HFFc6 (cell line): Measurements from ENCODE around the gene CAMK1. TPM values are rescaled to one million over a fixed set of nuclear protein-coding genes. Genes with fewer than 3 reads are reported as not detected.
A peak's percentile ranks its signal among the peaks of the same experiment; 100 is the strongest.

Experiments
- DNase-seq: peaks from one replicate; pipeline ENCODE4 v3.0.0-alpha.2; 2018
- H3K27ac Mint-ChIP-seq: 2 replicates; pipeline ENCODE4 v1.8.0; 2020; ENCODE audit warnings: mild to moderate bottlenecking, mixed read lengths
- H3K27me3 Mint-ChIP-seq: 2 replicates; pipeline ENCODE4 v1.8.0; 2021; ENCODE audit warnings: mild to moderate bottlenecking, moderate library complexity, mixed read lengths; ENCODE audit not compliant: insufficient read depth
- H3K36me3 Mint-ChIP-seq: 2 replicates; pipeline ENCODE4 v1.8.0; 2021; ENCODE audit warnings: low read depth, mixed read lengths
- H3K4me1 Mint-ChIP-seq: 2 replicates; pipeline ENCODE4 v1.8.0; 2020; ENCODE audit warnings: low read depth, mixed read lengths
- H3K4me3 Mint-ChIP-seq: 2 replicates; pipeline ENCODE4 v1.8.0; 2020; ENCODE audit warnings: mild to moderate bottlenecking, moderate library complexity, mixed read lengths
- H3K9me3 Mint-ChIP-seq: 2 replicates; pipeline ENCODE4 v1.8.0; 2020; ENCODE audit warnings: mild to moderate bottlenecking, mixed read lengths
- CTCF ChIP-seq: fragments of 200-600 bp; sonication (generic); IDR thresholded peaks from 2 replicates; pipeline ENCODE4 v1.5.0; 2021; ENCODE audit warnings: antibody characterized with exemption, mild to moderate bottlenecking
- total RNA-seq, 6 experiments: library from RNA; stranded (reverse); fragmentation: NEBNext Ultra II Directional; extraction: Animal tissue kit (Norgen Biotek cat#: 25700); gene quantifications; 2 replicates in 1 of 6; 3 replicates in 5 of 6; pipeline ENCODE4 v1.2.3, GENCODE V29; 2021

Gene CAMK1
- total RNA-seq, 6 experiments from 2014 or later: 22.1 to 33.0 (median 28.8) TPM

GRCh38 chr3:9781978-9782603, 12.3 kb upstream of the CAMK1 start:
- peaks cover 13% of the 10 kb centered on the region for H3K36me3 Mint-ChIP-seq
- H3K4me1 Mint-ChIP-seq: peaks cover 21% of the 10 kb centered on the region
- peak overlapping the region; percentile 3; the same call in 1 of the 2 replicates for H3K27ac Mint-ChIP-seq
- H3K9me3 Mint-ChIP-seq: no peaks in the 10 kb centered on the region
- TF ChIP-seq CTCF: no peak
- no peak overlapping the region for H3K4me3 Mint-ChIP-seq
- no peaks in the 10 kb centered on the region; the same call in 1 of the 2 replicates for H3K27me3 Mint-ChIP-seq
- no peak for DNase-seq

GRCh38 chr3:9781551-9781950, 11.8 kb upstream of the CAMK1 start:
- Mint-ChIP-seq H3K27ac (no peak overlapping the region), H3K4me1 (peaks cover 26% of the 10 kb centered on the region), H3K9me3 (no peaks in the 10 kb centered on the region), H3K4me3 (no peak overlapping the region), H3K27me3 (no peaks in the 10 kb centered on the region; the same call in 1 of the 2 replicates), H3K36me3 (peaks cover 9% of the 10 kb centered on the region; the same call in 1 of the 2 replicates)
- no peak for DNase-seq
- no peak for TF ChIP-seq CTCF

GRCh38 chr3:9780910-9781309, 11.2 kb upstream of the CAMK1 start:
- Mint-ChIP-seq H3K27ac (no peak overlapping the region), H3K9me3 (no peaks in the 10 kb centered on the region), H3K4me3 (no peak overlapping the region), H3K36me3 (peaks cover 4% of the 10 kb centered on the region; the same call in 1 of the 2 replicates), H3K27me3 (no peaks in the 10 kb centered on the region; the same call in 1 of the 2 replicates), H3K4me1 (peaks cover 28% of the 10 kb centered on the region)
- DNase-seq: no peak
- TF ChIP-seq CTCF: no peak

GRCh38 chr3:9780458-9780812, 10.7 kb upstream of the CAMK1 start:
- Mint-ChIP-seq H3K4me1 (peaks cover 28% of the 10 kb centered on the region), H3K36me3 (peaks cover 2% of the 10 kb centered on the region; the same call in 1 of the 2 replicates), H3K27ac (no peak overlapping the region), H3K27me3 (no peaks in the 10 kb centered on the region; the same call in none of the 2 replicates), H3K4me3 (no peak overlapping the region), H3K9me3 (no peaks in the 10 kb centered on the region)
- DNase-seq: no peak
- TF ChIP-seq CTCF: no peak

GRCh38 chr3:9779721-9780457, 10.1 kb upstream of the CAMK1 start:
- no peak overlapping the region for H3K27ac Mint-ChIP-seq
- TF ChIP-seq CTCF: no peak
- H3K27me3 Mint-ChIP-seq: no peaks in the 10 kb centered on the region; the same call in none of the 2 replicates
- H3K4me3 Mint-ChIP-seq: no peak overlapping the region
- H3K36me3 Mint-ChIP-seq: no peaks in the 10 kb centered on the region
- no peaks in the 10 kb centered on the region for H3K9me3 Mint-ChIP-seq
- no peak for DNase-seq
- peaks cover 28% of the 10 kb centered on the region for H3K4me1 Mint-ChIP-seq
